ENCODE data around the gene MAST4.

- TF ChIP-seq CTCF (conservative IDR thresholded peaks at IDR 0.05; ENCODE audit: low read length) (no peak), EZH2phosphoT487 (IDR thresholded peaks at IDR 0.05; ENCODE audit: borderline replicate concordance, low read depth, low read length) (no peak)
These were observed 508.7 kb downstream of the MAST4 start for GRCh38 chr5:67104859-67105258.
